ENCODE results near the gene PPM1D.
"Not testable (repeated sequence)": the region's sequence is repeated elsewhere in the genome, so short reads cannot be mapped to it uniquely, and the experiment has no call there.

Gene PPM1D

DNA sequence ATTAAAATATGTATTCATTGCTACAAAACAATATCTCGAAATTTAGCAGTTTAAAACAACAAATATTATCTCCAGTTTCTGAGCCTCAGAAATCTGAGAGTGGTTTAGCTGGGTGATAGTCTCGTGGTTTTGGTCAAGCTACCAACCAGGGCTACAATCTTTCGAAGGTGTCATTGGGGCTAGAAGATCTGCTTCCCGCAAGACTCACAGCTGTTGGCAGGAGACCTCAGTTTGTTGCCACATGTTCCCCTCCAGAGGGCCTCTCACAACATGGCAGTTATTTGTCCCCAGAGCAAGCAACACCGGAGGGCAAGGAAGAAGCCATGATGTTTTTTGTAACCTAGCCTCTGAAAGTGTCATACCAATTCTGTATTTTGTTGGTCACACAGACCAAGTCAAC is 65.6 kb downstream of the PPM1D start:
- peak in 1 of 2 experiments; percentile 50 for DNase-seq (ENCODE audit: low read depth in 1 of 2, low spot score in 1 of 2)
- H3K4me3 ChIP-seq (replicated peaks; ENCODE audit: insufficient read depth, low read length), result no peak overlapping the region
- H3K27me3 ChIP-seq (ENCODE audit: insufficient read depth, poor library complexity, severe bottlenecking), result no peaks in the 10 kb centered on the region
- no peak overlapping the region for H3K27ac ChIP-seq (replicated peaks)
- TF ChIP-seq POLR2AphosphoS5 (IDR thresholded peaks at IDR 0.05; ENCODE audit: low read depth), result 0 out of 2 replicates have a peak, but pooled peaks have one; percentile 24
- TF ChIP-seq, protein P1, sequence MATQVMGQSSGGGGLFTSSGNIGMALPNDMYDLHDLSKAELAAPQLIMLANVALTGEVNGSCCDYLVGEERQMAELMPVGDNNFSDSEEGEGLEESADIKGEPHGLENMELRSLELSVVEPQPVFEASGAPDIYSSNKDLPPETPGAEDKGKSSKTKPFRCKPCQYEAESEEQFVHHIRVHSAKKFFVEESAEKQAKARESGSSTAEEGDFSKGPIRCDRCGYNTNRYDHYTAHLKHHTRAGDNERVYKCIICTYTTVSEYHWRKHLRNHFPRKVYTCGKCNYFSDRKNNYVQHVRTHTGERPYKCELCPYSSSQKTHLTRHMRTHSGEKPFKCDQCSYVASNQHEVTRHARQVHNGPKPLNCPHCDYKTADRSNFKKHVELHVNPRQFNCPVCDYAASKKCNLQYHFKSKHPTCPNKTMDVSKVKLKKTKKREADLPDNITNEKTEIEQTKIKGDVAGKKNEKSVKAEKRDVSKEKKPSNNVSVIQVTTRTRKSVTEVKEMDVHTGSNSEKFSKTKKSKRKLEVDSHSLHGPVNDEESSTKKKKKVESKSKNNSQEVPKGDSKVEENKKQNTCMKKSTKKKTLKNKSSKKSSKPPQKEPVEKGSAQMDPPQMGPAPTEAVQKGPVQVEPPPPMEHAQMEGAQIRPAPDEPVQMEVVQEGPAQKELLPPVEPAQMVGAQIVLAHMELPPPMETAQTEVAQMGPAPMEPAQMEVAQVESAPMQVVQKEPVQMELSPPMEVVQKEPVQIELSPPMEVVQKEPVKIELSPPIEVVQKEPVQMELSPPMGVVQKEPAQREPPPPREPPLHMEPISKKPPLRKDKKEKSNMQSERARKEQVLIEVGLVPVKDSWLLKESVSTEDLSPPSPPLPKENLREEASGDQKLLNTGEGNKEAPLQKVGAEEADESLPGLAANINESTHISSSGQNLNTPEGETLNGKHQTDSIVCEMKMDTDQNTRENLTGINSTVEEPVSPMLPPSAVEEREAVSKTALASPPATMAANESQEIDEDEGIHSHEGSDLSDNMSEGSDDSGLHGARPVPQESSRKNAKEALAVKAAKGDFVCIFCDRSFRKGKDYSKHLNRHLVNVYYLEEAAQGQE (IDR thresholded peaks at IDR 0.05; ENCODE audit: insufficient replicate concordance, low read depth), result no peak

DNA sequence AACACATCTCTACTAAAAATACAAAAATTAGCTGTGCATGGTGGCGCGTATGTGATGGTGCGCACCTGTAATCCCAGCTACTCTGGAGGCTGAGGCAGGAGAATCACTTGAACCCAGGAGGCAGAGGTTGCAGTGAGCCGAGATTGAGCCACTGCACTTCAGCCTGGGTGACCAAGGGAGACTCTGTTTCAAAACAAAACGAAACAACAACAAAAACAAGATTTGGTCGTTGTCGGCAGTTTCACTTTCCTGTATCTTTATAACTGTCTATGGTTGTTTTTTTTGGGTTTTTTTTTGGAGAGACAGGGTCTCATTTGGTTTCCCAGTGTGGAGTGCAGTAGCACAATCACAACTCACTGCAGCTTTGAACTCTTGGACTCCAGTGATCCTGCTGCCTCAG is 68.7 kb downstream of the PPM1D start:
- DNase-seq (ENCODE audit: low read depth in 1 of 2, low spot score in 1 of 2); H3K27ac ChIP-seq (replicated peaks); H3K27me3 ChIP-seq (ENCODE audit: insufficient read depth, poor library complexity, severe bottlenecking); H3K4me3 ChIP-seq (replicated peaks; ENCODE audit: insufficient read depth, low read length): not testable (repeated sequence)

DNA sequence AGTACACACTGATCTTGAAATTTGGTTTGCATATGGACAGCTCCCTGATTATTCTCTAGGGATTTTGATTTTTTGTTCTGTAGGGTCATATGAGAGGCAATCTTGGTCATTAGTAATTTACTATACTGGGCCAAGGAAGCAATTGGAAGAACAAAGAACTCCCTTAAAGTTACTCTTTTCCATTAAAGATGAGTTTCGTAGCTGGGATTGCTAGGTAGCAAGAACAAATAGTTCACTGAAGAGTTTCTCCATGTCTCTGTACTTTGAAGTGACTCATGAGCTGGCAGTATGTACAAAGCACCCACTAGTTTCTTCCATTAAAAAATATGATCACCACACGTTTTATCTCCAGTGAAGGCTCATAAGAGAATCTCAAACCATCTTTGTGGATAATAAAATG is 71.5 kb downstream of the PPM1D start:
- Histone ChIP-seq H3K27me3 (ENCODE audit: insufficient read depth, poor library complexity, severe bottlenecking) (no peaks in the 10 kb centered on the region), H3K27ac (replicated peaks) (no peak overlapping the region), H3K4me3 (replicated peaks; ENCODE audit: insufficient read depth, low read length) (no peak overlapping the region)
- TF ChIP-seq, protein P2, sequence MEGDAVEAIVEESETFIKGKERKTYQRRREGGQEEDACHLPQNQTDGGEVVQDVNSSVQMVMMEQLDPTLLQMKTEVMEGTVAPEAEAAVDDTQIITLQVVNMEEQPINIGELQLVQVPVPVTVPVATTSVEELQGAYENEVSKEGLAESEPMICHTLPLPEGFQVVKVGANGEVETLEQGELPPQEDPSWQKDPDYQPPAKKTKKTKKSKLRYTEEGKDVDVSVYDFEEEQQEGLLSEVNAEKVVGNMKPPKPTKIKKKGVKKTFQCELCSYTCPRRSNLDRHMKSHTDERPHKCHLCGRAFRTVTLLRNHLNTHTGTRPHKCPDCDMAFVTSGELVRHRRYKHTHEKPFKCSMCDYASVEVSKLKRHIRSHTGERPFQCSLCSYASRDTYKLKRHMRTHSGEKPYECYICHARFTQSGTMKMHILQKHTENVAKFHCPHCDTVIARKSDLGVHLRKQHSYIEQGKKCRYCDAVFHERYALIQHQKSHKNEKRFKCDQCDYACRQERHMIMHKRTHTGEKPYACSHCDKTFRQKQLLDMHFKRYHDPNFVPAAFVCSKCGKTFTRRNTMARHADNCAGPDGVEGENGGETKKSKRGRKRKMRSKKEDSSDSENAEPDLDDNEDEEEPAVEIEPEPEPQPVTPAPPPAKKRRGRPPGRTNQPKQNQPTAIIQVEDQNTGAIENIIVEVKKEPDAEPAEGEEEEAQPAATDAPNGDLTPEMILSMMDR (IDR thresholded peaks at IDR 0.05; ENCODE audit: insufficient read depth, low read length), result no peak
- TF ChIP-seq POLR2AphosphoS5 (IDR thresholded peaks at IDR 0.05; ENCODE audit: low read depth), result no peak
- TF ChIP-seq SPI1 (IDR thresholded peaks at IDR 0.05; ENCODE audit: borderline replicate concordance, low read depth), result no peak
- no peak for DNase-seq (ENCODE audit: low read depth in 1 of 2, low spot score in 1 of 2)

DNA sequence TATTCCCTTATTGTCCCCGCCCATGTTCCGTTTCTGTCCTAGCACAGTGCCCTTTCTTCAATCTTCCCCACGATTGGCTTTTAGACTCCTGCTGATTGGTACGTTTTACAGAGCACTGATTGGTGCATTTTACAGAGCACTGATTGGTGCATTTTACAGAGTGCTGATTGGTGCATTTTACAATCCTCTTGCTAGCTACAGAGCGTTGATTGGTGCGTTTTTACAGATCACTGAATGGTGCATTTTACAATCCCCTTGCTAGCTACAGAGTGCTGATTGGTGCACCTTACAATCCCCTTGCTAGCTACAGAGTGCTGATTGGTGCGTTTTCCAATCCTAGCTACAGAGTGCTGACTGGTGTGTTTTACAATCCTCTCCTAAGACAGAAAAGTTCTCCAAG is 74.6 kb downstream of the PPM1D start:
- not testable (repeated sequence) for H3K4me3 ChIP-seq (replicated peaks; ENCODE audit: insufficient read depth, low read length); H3K27ac ChIP-seq (replicated peaks); DNase-seq (ENCODE audit: low read depth in 1 of 2, low spot score in 1 of 2)

DNA sequence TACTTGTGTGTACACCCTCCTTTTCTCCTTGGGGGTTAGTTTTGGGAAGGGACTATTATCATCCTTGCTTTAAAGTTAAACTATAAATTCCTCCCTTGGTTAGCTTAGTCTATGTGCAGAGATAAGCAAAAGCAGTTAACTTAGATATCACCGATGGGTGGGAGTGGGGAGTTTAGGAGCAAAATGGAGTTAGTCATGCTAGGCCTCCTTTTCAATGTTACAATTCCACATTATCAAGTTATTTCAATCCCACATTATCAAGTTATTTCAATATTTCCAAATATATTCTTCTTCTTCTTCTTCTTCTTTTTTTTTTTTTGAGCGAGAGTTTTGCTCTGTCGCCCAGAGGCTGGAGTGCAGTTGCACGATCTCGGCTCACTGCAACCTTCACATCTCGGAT is 76.0 kb downstream of the PPM1D start:
- no peak for DNase-seq (ENCODE audit: low read depth in 1 of 2, low spot score in 1 of 2)
- TF ChIP-seq SPI1 (IDR thresholded peaks at IDR 0.05; ENCODE audit: borderline replicate concordance, low read depth) (no peak), GABPA (IDR thresholded peaks at IDR 0.05; ENCODE audit: low read depth) (no peak), POLR2AphosphoS5 (IDR thresholded peaks at IDR 0.05; ENCODE audit: low read depth) (no peak)
- TF ChIP-seq, protein P2 (IDR thresholded peaks at IDR 0.05; ENCODE audit: insufficient read depth, low read length), result no peak
- TF ChIP-seq, protein P1 (IDR thresholded peaks at IDR 0.05; ENCODE audit: insufficient replicate concordance, low read depth), result no peak
- Histone ChIP-seq H3K4me3 (replicated peaks; ENCODE audit: insufficient read depth, low read length) (no peak overlapping the region), H3K27ac (replicated peaks) (no peak overlapping the region), H3K27me3 (ENCODE audit: insufficient read depth, poor library complexity, severe bottlenecking) (no peaks in the 10 kb centered on the region)

More for the DNA sequence above, 74.6 kb downstream of the PPM1D start:
- not testable (repeated sequence) for H3K27me3 ChIP-seq (ENCODE audit: insufficient read depth, poor library complexity, severe bottlenecking)
